Bronchial epithelial cell (primary cell): ENCODE measurements around the gene LRRC61. TPM values are rescaled to one million over a fixed set of nuclear protein-coding genes. Genes with fewer than 3 reads are reported as not detected.
A peak's percentile ranks its signal among the peaks of the same experiment; 100 is the strongest.
"Not testable (repeated sequence)": the region's sequence is repeated elsewhere in the genome, so short reads cannot be mapped to it uniquely, and the experiment has no call there.

ENCODE experiments used
- DNase-seq: peaks from one replicate; pipeline ENCODE4 v3.0.0-alpha.2; 2010; ENCODE audit warnings: low read depth
- FAIRE-seq: peaks from 2 replicates; lab custom pipeline; 2011; peaks lifted over from hg19 to GRCh38; lab: Jason Lieb, UNC
- H3K27me3 ChIP-seq: 2 replicates; pipeline ENCODE4 v1.5.1; 2011; ENCODE audit warnings: low read length; ENCODE audit not compliant: control insufficient read depth, insufficient read depth
- H3K36me3 ChIP-seq: 2 replicates; pipeline ENCODE4 v1.5.1; 2011; ENCODE audit warnings: low read length; ENCODE audit not compliant: control insufficient read depth, insufficient read depth
- H3K4me3 ChIP-seq: 2 replicates; pipeline ENCODE4 v1.5.1; 2011; ENCODE audit warnings: mild to moderate bottlenecking, low read depth, low read length, control low read depth
- total RNA-seq: library from RNA; depleted of rRNA; stranded (reverse); fragments of >200 nt; gene quantifications from 2 replicates; pipeline ENCODE4 v1.2.1, GENCODE V29; 2014
- TF ChIP-seq, protein P1 (sequence below): IDR thresholded peaks from 2 replicates; pipeline ENCODE4 v1.5.1; 2011; ENCODE audit warnings: mild to moderate bottlenecking, moderate library complexity, low read length, control low read depth, inconsistent platforms; ENCODE audit not compliant: insufficient read depth, severe bottlenecking

LRRC61 gene
- total RNA-seq, result 7.6 and 8.2 TPM in 2 replicates

DNA sequence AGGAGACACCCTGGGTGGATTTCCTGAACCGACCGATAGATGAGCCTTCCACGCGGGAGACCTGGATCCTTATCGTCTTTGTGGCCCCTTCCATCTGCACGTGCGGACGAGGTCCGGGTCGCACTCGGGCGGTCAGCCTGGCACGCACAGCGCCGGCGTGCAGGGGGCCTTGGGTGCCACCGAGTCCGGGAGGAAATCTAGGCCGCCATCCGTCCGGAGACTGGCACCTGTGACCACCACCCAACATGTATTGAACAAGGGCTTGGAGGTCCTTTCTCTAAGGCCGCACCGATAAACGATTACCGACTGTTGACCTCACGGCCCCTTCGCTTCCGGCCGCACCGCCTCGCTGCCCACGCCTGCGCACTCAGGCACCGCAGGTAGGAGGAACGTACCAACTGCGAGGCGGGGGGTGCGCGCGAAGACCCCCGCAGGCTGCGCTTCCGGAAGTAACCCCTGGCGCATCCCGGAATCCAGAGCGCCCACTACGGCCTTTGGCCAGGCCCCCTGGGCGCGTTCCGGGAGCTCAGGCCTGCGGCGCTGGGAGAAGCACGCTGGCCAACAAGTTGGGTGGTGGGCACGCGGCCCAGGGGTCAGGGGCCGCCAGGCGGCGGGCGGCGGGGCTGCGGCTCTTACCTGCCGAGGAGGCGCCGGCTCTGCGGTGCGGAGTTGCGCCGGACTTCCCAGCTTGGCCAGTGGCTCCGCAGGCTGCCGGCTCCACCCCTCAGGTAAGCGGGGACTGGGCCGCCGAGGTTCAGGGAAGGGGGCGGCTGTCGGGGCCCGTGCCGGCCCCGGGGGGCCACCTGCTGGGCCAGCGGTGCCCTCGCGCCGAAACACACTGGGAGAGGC, at the start of gene LRRC61, which contains the start of gene ACTR3C:
TSS of gene LRRC61 (plus strand) at position 523 of the 849 bp plus-strand sequence. CDS start 13,507 bp downstream, outside the sequence.
TSS of gene ACTR3C (minus strand) at position 713 of the 849 bp plus-strand sequence. CDS start 28,249 bp downstream, outside the sequence.
- DNase-seq, result peak; percentile 16
- FAIRE-seq, result no peak
- peak within 1 kb of the TSS; percentile 77 for H3K4me3 ChIP-seq
- no peaks in the 10 kb centered on the region for H3K27me3 ChIP-seq
- TF ChIP-seq, protein P1, sequence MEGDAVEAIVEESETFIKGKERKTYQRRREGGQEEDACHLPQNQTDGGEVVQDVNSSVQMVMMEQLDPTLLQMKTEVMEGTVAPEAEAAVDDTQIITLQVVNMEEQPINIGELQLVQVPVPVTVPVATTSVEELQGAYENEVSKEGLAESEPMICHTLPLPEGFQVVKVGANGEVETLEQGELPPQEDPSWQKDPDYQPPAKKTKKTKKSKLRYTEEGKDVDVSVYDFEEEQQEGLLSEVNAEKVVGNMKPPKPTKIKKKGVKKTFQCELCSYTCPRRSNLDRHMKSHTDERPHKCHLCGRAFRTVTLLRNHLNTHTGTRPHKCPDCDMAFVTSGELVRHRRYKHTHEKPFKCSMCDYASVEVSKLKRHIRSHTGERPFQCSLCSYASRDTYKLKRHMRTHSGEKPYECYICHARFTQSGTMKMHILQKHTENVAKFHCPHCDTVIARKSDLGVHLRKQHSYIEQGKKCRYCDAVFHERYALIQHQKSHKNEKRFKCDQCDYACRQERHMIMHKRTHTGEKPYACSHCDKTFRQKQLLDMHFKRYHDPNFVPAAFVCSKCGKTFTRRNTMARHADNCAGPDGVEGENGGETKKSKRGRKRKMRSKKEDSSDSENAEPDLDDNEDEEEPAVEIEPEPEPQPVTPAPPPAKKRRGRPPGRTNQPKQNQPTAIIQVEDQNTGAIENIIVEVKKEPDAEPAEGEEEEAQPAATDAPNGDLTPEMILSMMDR, result peak; percentile 20
- H3K36me3 ChIP-seq, result peaks cover 3% of the 10 kb centered on the region

- not testable (repeated sequence) for H3K4me3 ChIP-seq, FAIRE-seq, H3K36me3 ChIP-seq, H3K27me3 ChIP-seq
- DNase-seq, result peak; percentile 9
- TF ChIP-seq, protein P1, result peak; percentile 46
These were observed 46.9 kb upstream of the LRRC61 start for GRCh38 chr7:150276132-150276695.

DNA sequence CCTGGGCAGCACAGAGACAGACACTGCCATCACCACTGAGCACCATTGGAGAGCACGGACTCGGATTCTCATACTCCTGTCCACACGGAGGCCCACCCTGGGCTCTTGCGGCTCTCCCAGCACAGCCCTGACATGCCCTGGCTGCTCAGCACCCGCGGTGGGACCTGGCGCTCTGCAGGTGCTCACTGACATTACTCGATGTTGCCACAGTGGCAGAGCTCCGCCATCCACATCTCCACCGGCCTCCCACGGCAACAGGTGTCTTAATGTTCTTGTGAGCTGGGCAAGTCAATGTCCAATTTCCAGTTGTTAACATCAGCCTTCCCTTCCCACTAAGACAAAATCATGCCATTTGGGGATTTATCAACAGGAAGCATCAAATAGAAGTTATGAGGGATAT, 44.8 kb upstream of the LRRC61 start:
- not testable (repeated sequence) for H3K36me3 ChIP-seq, FAIRE-seq, H3K27me3 ChIP-seq, DNase-seq, H3K4me3 ChIP-seq

GRCh38 chr7:150281681-150282403, 41.3 kb upstream of the LRRC61 start:
- DNase-seq, FAIRE-seq, H3K4me3 ChIP-seq, H3K36me3 ChIP-seq, H3K27me3 ChIP-seq: not testable (repeated sequence)

DNA sequence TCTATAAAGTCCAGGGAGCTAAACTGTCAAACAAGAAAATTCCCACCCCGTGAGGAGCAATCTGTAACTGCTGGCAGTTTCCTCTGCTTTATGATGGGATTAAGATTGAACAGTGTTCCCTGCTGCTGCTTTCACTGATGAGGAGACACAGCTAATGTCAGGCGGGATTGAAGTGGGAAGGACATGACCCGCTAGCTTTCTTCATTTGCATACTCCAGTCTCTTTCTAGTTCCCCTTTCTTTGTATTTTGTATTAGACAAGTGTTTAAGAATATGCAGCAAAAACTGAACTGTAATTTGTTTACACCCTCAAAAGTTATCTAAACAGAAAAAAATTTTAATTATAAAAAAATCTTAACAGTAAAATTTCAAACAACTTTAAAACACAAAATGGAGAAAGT, 40.0 kb upstream of the LRRC61 start:
- not testable (repeated sequence) for H3K27me3 ChIP-seq, H3K4me3 ChIP-seq, DNase-seq, H3K36me3 ChIP-seq, FAIRE-seq

- DNase-seq, result peak; percentile 19
- H3K27me3 ChIP-seq, H3K4me3 ChIP-seq, H3K36me3 ChIP-seq, FAIRE-seq: not testable (repeated sequence)
These were observed 39.5 kb upstream of the LRRC61 start for GRCh38 chr7:150283608-150284007.

DNA sequence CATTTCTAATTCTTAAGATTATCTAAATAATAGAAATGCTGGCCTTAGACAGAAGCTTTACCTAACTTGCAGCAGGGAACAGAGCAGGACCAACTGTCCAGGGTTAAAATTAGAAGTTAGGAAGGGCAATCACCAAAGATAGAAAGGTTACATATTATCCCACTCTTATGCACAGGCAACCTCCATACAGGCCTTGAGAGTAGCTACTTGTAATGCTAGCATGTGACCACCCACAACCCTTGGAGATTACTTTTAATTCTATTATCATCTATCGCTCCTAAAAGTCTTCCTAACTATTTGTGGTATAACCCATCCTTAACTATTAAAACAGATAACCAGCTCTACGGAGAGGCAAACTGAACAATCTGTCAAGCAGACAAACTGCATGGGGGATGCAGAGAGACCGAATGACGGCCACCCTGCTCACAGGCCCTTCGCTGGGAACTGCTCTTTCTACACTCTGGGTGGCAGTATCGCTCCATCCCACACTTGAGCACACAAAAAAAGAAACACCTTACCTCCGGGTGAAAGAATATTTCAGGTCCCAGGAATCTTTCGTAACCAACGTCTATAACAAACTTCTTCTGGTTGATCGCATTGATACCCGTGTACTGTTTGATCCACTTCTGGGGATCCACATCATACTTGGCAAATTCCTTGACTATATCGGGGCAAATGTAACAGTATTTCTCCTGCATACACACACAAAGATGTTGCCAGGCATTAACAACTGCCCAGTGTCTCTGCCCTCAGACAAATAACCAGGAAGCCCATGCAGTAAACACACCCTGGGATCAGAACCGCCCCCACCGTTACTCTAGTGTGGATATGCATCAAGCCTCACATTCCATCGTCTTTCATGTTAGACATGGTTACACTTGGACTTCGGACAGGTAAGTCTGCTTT, 37.1 kb upstream of the LRRC61 start:
- FAIRE-seq, H3K27me3 ChIP-seq, H3K4me3 ChIP-seq, H3K36me3 ChIP-seq: not testable (repeated sequence)
- peak; percentile 2 for DNase-seq
- TF ChIP-seq, protein P1, result peak; percentile 45

GRCh38 chr7:150287815-150288214, 35.3 kb upstream of the LRRC61 start:
- DNase-seq, FAIRE-seq, H3K27me3 ChIP-seq: not testable (repeated sequence)

DNA sequence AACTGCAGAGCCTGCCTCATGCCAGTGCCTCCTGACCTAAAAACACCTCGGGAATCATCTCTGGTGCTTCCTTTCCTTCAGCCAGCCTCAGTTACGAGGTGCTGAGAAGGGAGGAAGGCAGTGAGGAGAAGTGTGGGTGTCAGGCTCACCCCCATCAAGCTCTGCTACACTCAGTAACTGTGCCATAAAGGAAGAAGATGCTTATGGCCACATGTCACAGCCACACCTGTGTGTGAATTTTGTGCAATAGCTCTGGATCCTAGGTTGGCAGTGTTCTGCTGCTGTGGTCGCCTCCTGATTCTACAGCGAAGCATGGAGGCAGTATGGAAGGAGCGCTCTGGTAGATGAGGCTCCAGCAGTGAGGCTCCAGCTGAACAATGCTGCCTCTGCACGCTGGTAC, 34.3 kb upstream of the LRRC61 start:
- not testable (repeated sequence) for DNase-seq, FAIRE-seq, H3K4me3 ChIP-seq, H3K27me3 ChIP-seq, H3K36me3 ChIP-seq

More at GRCh38 chr7:150287815-150288214, 35.3 kb upstream of the LRRC61 start:
- not testable (repeated sequence) for H3K4me3 ChIP-seq, H3K36me3 ChIP-seq

- DNase-seq, FAIRE-seq, H3K27me3 ChIP-seq, H3K36me3 ChIP-seq, H3K4me3 ChIP-seq: not testable (repeated sequence)
These were observed 32.8 kb upstream of the LRRC61 start for GRCh38 chr7:150290317-150290716.
